ENCODE data around the gene LOXL4. TPM values are rescaled to one million over a fixed set of nuclear protein-coding genes. Genes with fewer than 3 reads are reported as not detected.

The LOXL4 gene
- total RNA-seq, 1 donor from 2014 or later: 0.26 TPM

GRCh38 chr10:98270073-98270740 lies 2.2 kb upstream of the LOXL4 start:
- H3K36me3 ChIP-seq (ENCODE audit: control insufficient read depth, insufficient read depth, low read length): no peaks in the 10 kb centered on the region
- DNase-seq (ENCODE audit: low read depth) (no peak), FAIRE-seq (peak; percentile 93)
- H3K27me3 ChIP-seq (ENCODE audit: control insufficient read depth, insufficient read depth, low read length): no peaks in the 10 kb centered on the region
- no peak for TF ChIP-seq CTCF (IDR thresholded peaks at IDR 0.05; ENCODE audit: insufficient read depth, low read length, severe bottlenecking)
- H3K4me3 ChIP-seq (ENCODE audit: low read depth, low read length): no peak overlapping the region

GRCh38 chr10:98269435-98269912 lies 1.5 kb upstream of the LOXL4 start:
- Histone ChIP-seq H3K36me3 (ENCODE audit: control insufficient read depth, insufficient read depth, low read length) (no peaks in the 10 kb centered on the region), H3K4me3 (ENCODE audit: low read depth, low read length) (no peak overlapping the region), H3K27me3 (ENCODE audit: control insufficient read depth, insufficient read depth, low read length) (no peaks in the 10 kb centered on the region)
- no peak for FAIRE-seq
- no peak for TF ChIP-seq CTCF (IDR thresholded peaks at IDR 0.05; ENCODE audit: insufficient read depth, low read length, severe bottlenecking)
- DNase-seq (ENCODE audit: low read depth): peak; percentile 59

DNA sequence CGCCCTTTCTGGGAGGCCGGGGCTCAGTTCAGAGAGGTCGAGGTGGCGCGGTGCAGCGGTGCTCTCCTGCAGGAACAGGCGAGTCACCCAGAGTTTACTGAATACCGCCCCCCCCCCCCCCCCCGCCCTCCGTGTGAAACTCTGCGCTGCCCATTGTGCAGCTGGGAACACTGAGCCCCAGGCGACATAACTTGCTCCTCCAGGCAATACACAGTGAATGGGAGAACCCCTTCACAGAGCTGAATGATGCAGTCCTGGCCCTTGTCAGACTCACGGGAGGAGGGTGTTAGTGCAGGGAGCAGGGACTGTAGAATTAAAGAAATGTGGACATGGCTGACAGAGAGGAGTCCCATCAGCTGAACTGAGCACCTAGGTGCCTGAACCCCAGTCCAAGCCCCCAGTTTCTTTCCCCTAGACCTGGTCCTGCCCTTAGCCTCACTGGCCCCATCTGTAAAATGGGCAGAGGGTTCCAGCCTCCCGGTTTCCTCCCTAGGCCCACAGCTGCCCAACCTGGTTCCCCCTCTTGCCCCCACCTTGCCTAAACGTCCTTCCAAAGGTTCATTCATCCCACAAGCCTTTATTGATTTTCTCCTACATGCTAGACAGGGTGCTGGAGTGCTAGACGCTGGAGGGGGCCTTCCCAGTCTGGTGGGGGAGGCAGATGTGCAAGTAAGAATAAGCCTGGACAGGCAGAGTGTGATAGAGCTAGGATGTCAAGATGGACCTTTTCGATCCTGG lies 869 bp upstream of the LOXL4 start:
- H3K27me3 ChIP-seq (ENCODE audit: control insufficient read depth, insufficient read depth, low read length): no peaks in the 10 kb centered on the region
- no peak for TF ChIP-seq CTCF (IDR thresholded peaks at IDR 0.05; ENCODE audit: insufficient read depth, low read length, severe bottlenecking)
- H3K36me3 ChIP-seq (ENCODE audit: control insufficient read depth, insufficient read depth, low read length): no peaks in the 10 kb centered on the region
- FAIRE-seq: no peak
- DNase-seq (ENCODE audit: low read depth): peak; percentile 17
- H3K4me3 ChIP-seq (ENCODE audit: low read depth, low read length): peak overlapping the region; percentile 26

- DNase-seq (ENCODE audit: low read depth) (no peak), FAIRE-seq (peak; percentile 68)
- TF ChIP-seq CTCF (IDR thresholded peaks at IDR 0.05; ENCODE audit: insufficient read depth, low read length, severe bottlenecking): no peak
- H3K27me3 ChIP-seq (ENCODE audit: control insufficient read depth, insufficient read depth, low read length): no peaks in the 10 kb centered on the region
- no peaks in the 10 kb centered on the region for H3K36me3 ChIP-seq (ENCODE audit: control insufficient read depth, insufficient read depth, low read length)
- H3K4me3 ChIP-seq (ENCODE audit: low read depth, low read length): no peak overlapping the region
Observed at GRCh38 chr10:98267069-98267893, 713 bp downstream of the LOXL4 start.

DNA sequence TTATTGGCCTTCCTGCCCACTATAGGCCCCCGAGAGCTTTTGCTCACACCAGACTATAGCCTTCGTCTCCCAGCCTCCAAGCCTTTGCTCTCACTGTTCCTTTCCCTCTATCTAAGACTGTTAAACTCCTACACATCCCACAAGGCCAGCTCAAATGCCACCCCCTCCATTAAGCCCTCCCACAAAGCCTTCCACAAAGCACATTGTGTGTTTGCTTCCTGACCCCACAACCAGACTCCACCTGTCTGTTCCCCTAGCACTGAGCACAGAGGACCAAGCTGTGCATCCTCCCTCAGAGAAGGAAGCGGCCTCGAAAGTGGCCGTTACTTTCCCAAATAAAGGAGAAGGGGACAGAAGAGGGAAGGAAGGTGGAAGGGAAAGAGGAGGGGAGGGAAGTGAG lies 1.3 kb downstream of the LOXL4 start:
- Histone ChIP-seq H3K27me3 (ENCODE audit: control insufficient read depth, insufficient read depth, low read length) (no peaks in the 10 kb centered on the region), H3K4me3 (ENCODE audit: low read depth, low read length) (no peak overlapping the region), H3K36me3 (ENCODE audit: control insufficient read depth, insufficient read depth, low read length) (no peaks in the 10 kb centered on the region)
- FAIRE-seq: no peak
- no peak for TF ChIP-seq CTCF (IDR thresholded peaks at IDR 0.05; ENCODE audit: insufficient read depth, low read length, severe bottlenecking)
- no peak for DNase-seq (ENCODE audit: low read depth)
